H9 (cell line): ENCODE measurements around the gene ELOVL4. TPM values are rescaled to one million over a fixed set of nuclear protein-coding genes. Genes with fewer than 3 reads are reported as not detected.

Source experiments
- DNase-seq: peaks from one replicate; pipeline ENCODE4 v3.0.0-alpha.2; 2017
- H2AFZ ChIP-seq: one replicate; pipeline ENCODE4 v1.6.1; 2013; ENCODE audit warnings: mild to moderate bottlenecking, low read length, control low read depth, moderate library complexity
- H2AK5ac ChIP-seq: 2 replicates; pipeline ENCODE4 v1.6.1; 2013; ENCODE audit warnings: low read length, control low read depth, mixed read lengths; ENCODE audit not compliant: insufficient read length
- H2BK120ac ChIP-seq: one replicate; pipeline ENCODE4 v1.6.1; 2013; ENCODE audit warnings: low read depth, mild to moderate bottlenecking, low read length, control low read depth, inconsistent platforms; ENCODE audit not compliant: poor library complexity, severe bottlenecking
- H2BK12ac ChIP-seq: 2 replicates; pipeline ENCODE4 v1.6.1; 2013; ENCODE audit warnings: low read length, control low read depth, mixed read lengths, low read depth; ENCODE audit not compliant: insufficient read length
- H2BK15ac ChIP-seq: 2 replicates; pipeline ENCODE4 v1.6.1; 2013; ENCODE audit warnings: low read depth, low read length, control low read depth
- H2BK20ac ChIP-seq: one replicate; pipeline ENCODE4 v1.6.1; 2013; ENCODE audit warnings: low read depth, mild to moderate bottlenecking, low read length, control low read depth, inconsistent platforms; ENCODE audit not compliant: poor library complexity, severe bottlenecking
- H2BK5ac ChIP-seq: 2 replicates; pipeline ENCODE4 v1.6.1; 2013; ENCODE audit warnings: low read length, control low read depth, mixed read lengths; ENCODE audit not compliant: insufficient read length
- H3K14ac ChIP-seq: 2 replicates; pipeline ENCODE4 v1.6.1; 2013; ENCODE audit warnings: low read length, control low read depth; ENCODE audit not compliant: insufficient read depth
- H3K18ac ChIP-seq: 2 replicates; pipeline ENCODE4 v1.6.1; 2013; ENCODE audit warnings: low read depth, mild to moderate bottlenecking, mixed read lengths, low read length, control low read depth; ENCODE audit not compliant: insufficient read length
- H3K23ac ChIP-seq: 2 replicates; pipeline ENCODE4 v1.6.1; 2013; ENCODE audit warnings: low read length, control low read depth, mixed read lengths, low read depth; ENCODE audit not compliant: insufficient read length
- H3K23me2 ChIP-seq: 2 replicates; pipeline ENCODE4 v1.6.1; 2013; ENCODE audit warnings: low read depth, mild to moderate bottlenecking, mixed read lengths, low read length, control low read depth; ENCODE audit not compliant: insufficient read length, poor library complexity, severe bottlenecking
- H3K27ac ChIP-seq: 2 replicates; pipeline ENCODE4 v1.5.1; 2013; ENCODE audit warnings: low read length, control low read depth, mixed read lengths, low read depth; ENCODE audit not compliant: insufficient read length
- H3K27me3 ChIP-seq: 2 replicates; pipeline ENCODE4 v1.6.1; 2013; ENCODE audit warnings: low read length, control low read depth, inconsistent platforms; ENCODE audit not compliant: insufficient read depth
- H3K4ac ChIP-seq: 2 replicates; pipeline ENCODE4 v1.6.1; 2013; ENCODE audit warnings: low read depth, mild to moderate bottlenecking, control low read depth, inconsistent platforms, low read length, moderate library complexity
- H3K4me1 ChIP-seq: 2 replicates; pipeline ENCODE4 v1.6.1; 2013; ENCODE audit warnings: low read length, control low read depth, inconsistent platforms; ENCODE audit not compliant: insufficient read depth
- H3K4me2 ChIP-seq: 2 replicates; pipeline ENCODE4 v1.6.1; 2013; ENCODE audit warnings: low read length, control low read depth, mixed read lengths; ENCODE audit not compliant: insufficient read length, insufficient read depth
- H3K56ac ChIP-seq: 2 replicates; pipeline ENCODE4 v1.6.1; 2013; ENCODE audit warnings: low read depth, mild to moderate bottlenecking, mixed read lengths, low read length, control low read depth; ENCODE audit not compliant: insufficient read length
- H3K79me1 ChIP-seq: 2 replicates; pipeline ENCODE4 v1.6.1; 2013; ENCODE audit warnings: low read depth, mild to moderate bottlenecking, moderate library complexity, low read length, control low read depth, inconsistent platforms; ENCODE audit not compliant: insufficient read depth, poor library complexity, severe bottlenecking
- H3K79me2 ChIP-seq: 2 replicates; pipeline ENCODE4 v1.6.1; 2013; ENCODE audit warnings: low read length, control low read depth, inconsistent platforms; ENCODE audit not compliant: insufficient read depth
- H3K9ac ChIP-seq: 2 replicates; pipeline ENCODE4 v1.6.1; 2013; ENCODE audit warnings: low read length, control low read depth, mixed read lengths; ENCODE audit not compliant: insufficient read length; ENCODE audit errors: extremely low read depth
- H3K9me3 ChIP-seq: one replicate; pipeline ENCODE4 v1.6.1; 2013; ENCODE audit warnings: low read depth, low read length, inconsistent platforms; ENCODE audit not compliant: control insufficient read depth
- H3T11ph ChIP-seq: one replicate; pipeline ENCODE4 v1.6.1; 2013; ENCODE audit warnings: mild to moderate bottlenecking, low read length, control low read depth, inconsistent platforms
- H4K20me1 ChIP-seq: one replicate; pipeline ENCODE4 v1.6.1; 2013; ENCODE audit not compliant: control insufficient read depth, insufficient read length, insufficient read depth
- H4K5ac ChIP-seq: 2 replicates; pipeline ENCODE4 v1.6.1; 2013; ENCODE audit warnings: low read depth, mild to moderate bottlenecking, mixed read lengths, low read length, control low read depth; ENCODE audit not compliant: insufficient read length
- H4K8ac ChIP-seq: replicated peaks from 2 replicates; pipeline ENCODE4 v1.6.1; 2013; ENCODE audit warnings: low read length, control low read depth, mixed read lengths, low read depth; ENCODE audit not compliant: insufficient read length
- H4K91ac ChIP-seq: 2 replicates; pipeline ENCODE4 v1.6.1; 2013; ENCODE audit warnings: low read depth, mild to moderate bottlenecking, moderate library complexity, mixed read lengths, low read length, control low read depth; ENCODE audit not compliant: insufficient read length
- H3K27ac Mint-ChIP-seq, 3 experiments: 2 replicates in 2 of 3; 3 replicates in 1 of 3; pipeline ENCODE4 v1.8.0; 2020 to 2021; ENCODE audit warnings: mixed read lengths in 3 of 3, mild to moderate bottlenecking in 1 of 3, moderate library complexity in 1 of 3
- H3K27me3 Mint-ChIP-seq: 2 replicates; pipeline ENCODE4 v1.8.0; 2021; ENCODE audit warnings: low read depth, mild to moderate bottlenecking, moderate library complexity, mixed read lengths
- H3K36me3 Mint-ChIP-seq, 3 experiments: 2 replicates in 2 of 3; 3 replicates in 1 of 3; pipeline ENCODE4 v1.8.0; 2020 to 2021; ENCODE audit warnings: low read depth in 3 of 3, mixed read lengths in 3 of 3; ENCODE audit not compliant: insufficient read depth in 1 of 3
- H3K4me1 Mint-ChIP-seq, 2 experiments: 2 replicates each; pipeline ENCODE4 v1.8.0; 2020; ENCODE audit warnings: mixed read lengths in 2 of 2
- H3K4me3 Mint-ChIP-seq, 2 experiments: 2 replicates in 1 of 2; 3 replicates in 1 of 2; pipeline ENCODE4 v1.8.0; 2020 to 2021; ENCODE audit warnings: mild to moderate bottlenecking in 2 of 2, mixed read lengths in 2 of 2, moderate library complexity in 1 of 2
- H3K9me3 Mint-ChIP-seq, 2 experiments: 2 replicates in 1 of 2; 3 replicates in 1 of 2; pipeline ENCODE4 v1.8.0; 2020; ENCODE audit warnings: mild to moderate bottlenecking in 2 of 2, mixed read lengths in 2 of 2, moderate library complexity in 1 of 2
- CTCF ChIP-seq: fragments of 200-600 bp; sonication (generic); conservative IDR thresholded peaks from 3 replicates; pipeline ENCODE4 v1.8.0; 2021; ENCODE audit warnings: antibody characterized with exemption, mild to moderate bottlenecking
- total RNA-seq: library from RNA; stranded (reverse); gene quantifications from 2 replicates; pipeline ENCODE4 v1.2.1, GENCODE V29; 2021

Gene ELOVL4
- total RNA-seq, 1 experiment from 2014 or later: 10.1 TPM

- H3K4me1 ChIP-seq: no peaks in the 10 kb centered on the region
- H3K14ac ChIP-seq: no peak overlapping the region
- H3K23me2 ChIP-seq: no peaks in the 10 kb centered on the region
- no peak overlapping the region for H2BK20ac ChIP-seq
- H3K27me3 Mint-ChIP-seq: no peaks in the 10 kb centered on the region
- no peaks in the 10 kb centered on the region for H4K20me1 ChIP-seq
- no peaks in the 10 kb centered on the region for H3K79me1 ChIP-seq
- H2BK15ac ChIP-seq: no peak overlapping the region
- H3K56ac ChIP-seq: no peak overlapping the region
- H2BK120ac ChIP-seq: no peak overlapping the region
- no peaks in the 10 kb centered on the region for H3K79me2 ChIP-seq
- no peak overlapping the region for H3K27ac ChIP-seq
- H2AK5ac ChIP-seq: no peak overlapping the region
- no peak for TF ChIP-seq CTCF
- no peak for DNase-seq
- no peaks in the 10 kb centered on the region for H3K27me3 ChIP-seq
- H4K8ac ChIP-seq: no peak overlapping the region
- no peak overlapping the region for H3K4me3 Mint-ChIP-seq
- no peak overlapping the region for H3K4me2 ChIP-seq
- H3K36me3 Mint-ChIP-seq: peaks cover 3 to 5% (median 4%) of the 10 kb centered on the region in 3 experiments; a peak in 6 of 7 replicates
- H3K23ac ChIP-seq: no peak overlapping the region
- no peak overlapping the region for H3K9ac ChIP-seq
- H2BK5ac ChIP-seq: no peak overlapping the region
- no peaks in the 10 kb centered on the region for H3K4me1 Mint-ChIP-seq
- no peak overlapping the region for H3K27ac Mint-ChIP-seq
- no peak overlapping the region for H4K5ac ChIP-seq
- H3K18ac ChIP-seq: no peak overlapping the region
- no peaks in the 10 kb centered on the region for H3K9me3 ChIP-seq
- H3K9me3 Mint-ChIP-seq: peaks cover 12 to 19% of the 10 kb centered on the region in 2 experiments
- H2AFZ ChIP-seq: no peak overlapping the region
- H4K91ac ChIP-seq: no peak overlapping the region
- H3K4ac ChIP-seq: no peak overlapping the region
- no peak overlapping the region for H2BK12ac ChIP-seq
- no peak overlapping the region for H3T11ph ChIP-seq
Measured at GRCh38 chr6:79895382-79896074, 51.8 kb downstream of the ELOVL4 start.
